Activated CD4-positive, alpha-beta T cell treated with anti-CD3 and anti-CD28 coated beads, Interleukin-2, amount 50 U/mL, for 4 hours (primary cell): Measurements from ENCODE around the gene P2RX2.

Experiments used
- DNase-seq, 2 experiments: peaks; one replicate each; pipeline ENCODE4 v3.0.0-alpha.2; 2020

The P2RX2 gene

GRCh38 chr12:132603240-132604150 lies 15.1 kb upstream of the P2RX2 start:
- DNase-seq = no peak

- DNase-seq = no peak
Measured at GRCh38 chr12:132604151-132604618, 14.4 kb upstream of the P2RX2 start.

DNA sequence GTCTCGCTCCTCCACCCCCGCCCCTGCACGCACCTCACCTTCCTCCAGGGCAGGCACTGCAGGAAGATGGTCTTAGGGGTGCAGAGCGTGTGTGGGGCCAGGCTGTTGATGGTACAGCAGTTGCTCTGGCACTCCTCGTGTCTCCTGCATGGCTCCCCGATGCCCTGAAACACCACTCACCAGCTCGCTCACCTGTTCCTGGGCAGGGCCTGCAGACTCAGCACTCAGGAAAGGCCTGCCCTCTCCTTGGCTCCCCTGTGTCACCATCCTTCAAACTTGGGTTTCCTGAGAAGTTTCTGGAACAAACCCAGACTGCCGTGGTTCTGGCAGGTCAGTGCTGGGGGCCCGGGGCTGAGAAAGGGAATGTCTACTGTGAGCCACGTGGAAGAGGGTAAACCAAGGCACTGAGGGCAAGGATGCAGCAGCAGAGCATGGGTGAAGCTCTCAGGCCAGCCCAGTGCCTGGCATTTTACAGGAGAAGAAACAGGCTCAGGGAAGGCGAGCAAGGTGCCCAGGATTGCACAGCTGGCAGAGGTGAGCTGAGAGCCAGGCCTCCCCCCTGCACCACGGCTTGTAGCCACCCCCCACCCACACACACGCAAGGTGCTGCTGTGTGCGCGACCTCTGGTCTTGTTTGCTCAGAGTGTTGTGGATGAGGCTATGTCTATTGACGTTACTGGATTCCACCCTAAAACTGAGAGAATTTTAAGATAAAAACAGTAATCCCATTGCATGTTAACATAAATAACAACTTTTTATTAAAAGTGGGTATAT lies 13.7 kb upstream of the P2RX2 start:
- no peak for DNase-seq

GRCh38 chr12:132605892-132606291 lies 12.7 kb upstream of the P2RX2 start:
- DNase-seq = no peak

DNA sequence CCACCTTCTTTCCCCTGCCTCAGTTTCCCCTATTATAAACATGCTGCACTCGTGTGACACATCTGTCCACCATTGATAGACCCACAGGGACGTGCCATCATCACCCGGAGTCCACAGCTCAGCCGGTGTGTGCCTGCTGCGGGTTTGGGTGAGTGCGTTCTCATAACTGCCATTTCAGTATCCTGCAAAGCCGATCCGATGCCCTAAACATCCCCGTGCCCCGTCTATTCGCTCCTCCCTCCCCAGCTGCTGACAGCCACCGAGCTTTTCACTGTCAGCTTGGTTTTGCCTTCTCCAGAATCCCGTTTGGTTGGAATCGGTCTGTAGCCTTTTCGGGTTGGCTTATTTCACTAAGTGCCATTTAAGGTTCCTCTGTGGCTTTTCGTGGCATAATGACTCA lies 12.1 kb upstream of the P2RX2 start:
- no peak for DNase-seq

- no peak for DNase-seq
Measured at GRCh38 chr12:132606927-132607326, 11.6 kb upstream of the P2RX2 start.

GRCh38 chr12:132608231-132609171 lies 10.1 kb upstream of the P2RX2 start:
- DNase-seq = no peak

- no peak for DNase-seq
Measured at GRCh38 chr12:132610051-132610759, 8.4 kb upstream of the P2RX2 start, which contains the start of gene LRCOL1. LRCOL1 (minus strand) TSS chr12:132610582; CDS start chr12:132606251, 4,331 bp downstream.

- no peak for DNase-seq
Measured at GRCh38 chr12:132610866-132611602, 7.5 kb upstream of the P2RX2 start.

DNA sequence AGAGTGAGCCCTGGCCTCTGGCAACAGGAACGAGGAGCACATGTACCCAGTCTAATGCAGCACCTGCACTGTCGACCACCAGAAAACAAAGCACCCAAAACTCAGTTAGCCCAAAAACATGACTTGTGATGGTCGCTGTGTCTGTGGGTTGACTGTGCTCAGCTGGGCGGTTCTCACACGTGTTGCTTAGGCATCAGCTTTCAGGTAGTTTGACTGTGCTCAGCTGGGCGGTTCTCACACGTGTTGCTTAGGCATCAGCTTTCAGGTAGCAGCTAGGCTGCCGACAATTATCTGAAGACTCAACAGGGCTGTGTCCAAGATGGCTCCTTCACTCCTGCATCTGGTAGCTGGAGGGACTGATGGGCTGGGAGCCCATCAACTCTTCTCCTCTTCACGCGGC lies 7.0 kb upstream of the P2RX2 start:
- no peak for DNase-seq

DNA sequence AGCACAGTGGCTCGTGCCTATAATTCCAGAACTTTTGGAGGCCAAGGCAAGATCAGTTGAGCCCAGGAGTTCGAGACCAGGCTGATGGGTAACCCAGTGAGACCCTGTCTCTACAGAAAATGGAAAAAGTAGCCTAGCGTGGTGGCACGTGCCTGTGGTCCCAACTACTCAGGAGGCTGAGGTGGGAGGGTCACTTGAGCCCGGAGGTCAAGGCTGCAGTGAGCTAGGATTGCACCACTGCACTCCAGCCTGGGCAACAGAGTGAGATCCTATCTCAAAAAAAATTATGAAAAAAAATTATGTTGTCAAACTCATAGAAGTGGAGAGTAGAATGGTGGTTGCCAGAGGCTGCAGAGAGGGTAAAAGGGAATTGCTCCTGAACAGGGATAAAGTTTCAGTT lies 4.5 kb upstream of the P2RX2 start:
- no peak for DNase-seq

GRCh38 chr12:132614861-132615578 lies 3.6 kb upstream of the P2RX2 start:
- peak; percentile 73 to 75 for DNase-seq

DNA sequence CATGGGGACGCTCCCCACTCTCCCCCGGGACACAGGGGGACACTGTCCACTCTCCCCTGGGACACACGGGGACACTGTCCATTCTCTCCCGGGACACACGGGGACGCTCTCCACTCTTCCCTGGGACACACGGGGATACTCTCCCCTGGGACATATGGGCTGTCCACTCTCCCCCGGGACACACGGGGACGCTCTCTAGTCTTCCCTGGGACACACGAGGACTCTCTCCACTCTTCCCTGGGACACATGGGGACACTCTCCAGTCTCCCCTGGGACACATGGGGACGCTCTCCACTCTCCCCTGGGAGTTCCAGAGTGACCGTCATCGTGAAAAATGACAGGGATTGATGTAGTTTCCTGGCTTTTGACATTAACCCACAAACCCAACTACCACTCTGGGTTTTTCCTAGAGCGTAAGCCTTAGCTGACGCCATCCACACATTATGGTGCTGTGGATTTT lies 3.0 kb upstream of the P2RX2 start:
- no peak for DNase-seq

DNA sequence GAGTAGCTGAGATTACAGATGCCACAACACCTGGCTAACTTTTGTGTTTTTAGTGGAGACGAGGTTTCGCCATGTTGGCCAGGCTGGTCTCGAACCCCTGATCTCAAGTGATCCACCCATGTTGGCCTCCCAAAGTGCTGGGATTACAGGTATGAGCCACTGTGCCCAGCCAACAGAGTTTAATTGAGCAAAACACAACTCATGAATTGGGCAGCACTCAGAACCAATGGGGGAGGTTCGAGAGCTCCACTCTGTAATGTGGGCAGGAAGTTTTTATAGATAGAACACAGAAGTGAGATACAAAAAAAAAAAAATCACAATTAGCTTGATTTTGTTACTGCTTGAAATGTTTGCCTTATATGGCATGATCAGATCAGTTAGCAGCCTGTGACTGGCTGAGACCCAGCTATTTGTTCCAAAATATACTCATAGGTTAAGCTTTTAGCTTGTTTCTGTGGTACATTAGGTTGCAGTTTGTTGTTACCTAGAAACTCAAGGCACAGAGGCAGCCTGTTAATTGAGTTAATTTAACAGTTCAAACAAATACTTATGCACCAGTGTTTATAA lies 1.4 kb upstream of the P2RX2 start:
- DNase-seq = no peak

DNA sequence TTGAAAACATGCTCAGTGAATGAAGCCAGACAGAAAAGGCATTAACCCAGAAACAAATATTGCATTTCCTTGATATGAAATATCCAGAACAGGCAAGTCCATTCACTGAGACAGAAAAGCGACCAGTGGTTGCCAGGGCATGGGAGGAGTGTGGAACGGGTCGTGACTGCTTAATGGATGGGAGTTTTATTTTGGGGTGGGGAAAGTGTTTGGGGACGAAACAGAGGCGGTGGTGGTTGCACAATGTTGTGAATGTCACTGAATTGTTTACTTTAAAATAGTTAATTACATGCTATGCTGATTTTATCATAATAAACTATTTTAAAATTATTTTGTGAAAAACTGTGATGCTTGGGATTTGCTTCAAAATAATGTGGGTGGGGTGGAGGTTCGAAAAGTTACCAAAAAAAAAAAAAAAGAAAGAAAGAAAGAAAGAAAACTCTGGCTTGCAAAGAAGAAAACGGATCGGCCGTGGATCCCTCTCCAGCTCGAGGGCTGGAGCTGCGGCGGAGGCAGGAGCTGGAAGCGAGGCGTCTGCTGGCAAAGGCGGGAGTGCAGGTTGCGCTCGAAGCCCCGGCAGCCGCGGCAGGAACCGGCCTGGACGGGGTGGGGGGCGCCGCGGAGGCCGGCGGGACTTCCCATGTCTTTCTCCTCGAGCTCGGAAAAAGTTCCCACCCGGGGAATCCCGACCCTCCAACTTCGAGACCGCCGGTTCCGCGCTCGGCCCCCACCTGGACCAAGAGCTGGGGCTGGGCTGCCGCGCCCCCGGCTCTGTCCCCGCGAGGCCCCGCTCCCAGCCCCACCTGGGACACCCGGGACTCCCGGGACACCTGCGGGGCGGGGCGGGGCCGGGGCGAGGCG lies 524 bp upstream of the P2RX2 start:
- no peak for DNase-seq

DNA sequence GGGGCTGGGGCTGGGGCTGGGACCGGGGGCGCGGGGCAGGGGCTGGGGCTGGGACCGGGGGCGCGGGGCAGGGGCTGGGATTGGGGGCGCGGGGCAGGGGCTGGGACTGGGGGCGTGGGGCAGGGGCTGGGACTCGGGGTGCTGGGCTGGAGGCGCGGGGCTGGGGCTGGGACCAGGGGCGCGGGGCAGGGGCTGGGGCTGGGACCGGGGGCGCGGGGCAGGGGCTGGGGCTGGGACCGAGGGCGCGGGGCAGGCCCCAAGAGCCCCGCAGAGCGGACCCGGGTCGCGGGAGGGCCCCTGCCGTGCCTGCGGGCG lies 452 bp downstream of the P2RX2 start:
- no peak for DNase-seq

DNA sequence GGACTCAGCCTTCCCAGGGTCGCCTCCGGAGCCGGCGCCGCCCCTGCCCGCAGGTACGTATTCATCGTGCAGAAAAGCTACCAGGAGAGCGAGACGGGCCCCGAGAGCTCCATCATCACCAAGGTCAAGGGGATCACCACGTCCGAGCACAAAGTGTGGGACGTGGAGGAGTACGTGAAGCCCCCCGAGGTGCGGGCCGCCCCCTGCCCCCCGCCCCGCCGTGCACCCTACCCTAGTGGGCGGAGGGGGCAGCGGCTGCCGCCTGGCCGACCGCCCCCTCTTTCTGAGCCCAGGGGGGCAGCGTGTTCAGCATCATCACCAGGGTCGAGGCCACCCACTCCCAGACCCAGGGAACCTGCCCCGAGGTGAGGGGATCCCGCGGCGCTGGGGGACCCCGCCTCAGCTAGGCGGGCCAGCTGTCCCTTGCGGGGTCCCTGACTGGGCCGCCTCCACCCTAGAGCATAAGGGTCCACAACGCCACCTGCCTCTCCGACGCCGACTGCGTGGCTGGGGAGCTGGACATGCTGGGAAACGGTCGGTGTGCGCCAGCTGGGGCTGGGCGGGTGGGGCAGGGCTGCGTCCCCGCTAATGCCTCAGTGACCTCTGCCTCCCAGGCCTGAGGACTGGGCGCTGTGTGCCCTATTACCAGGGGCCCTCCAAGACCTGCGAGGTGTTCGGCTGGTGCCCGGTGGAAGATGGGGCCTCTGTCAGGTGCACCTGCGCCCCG lies 973 bp downstream of the P2RX2 start:
- DNase-seq = no peak

DNA sequence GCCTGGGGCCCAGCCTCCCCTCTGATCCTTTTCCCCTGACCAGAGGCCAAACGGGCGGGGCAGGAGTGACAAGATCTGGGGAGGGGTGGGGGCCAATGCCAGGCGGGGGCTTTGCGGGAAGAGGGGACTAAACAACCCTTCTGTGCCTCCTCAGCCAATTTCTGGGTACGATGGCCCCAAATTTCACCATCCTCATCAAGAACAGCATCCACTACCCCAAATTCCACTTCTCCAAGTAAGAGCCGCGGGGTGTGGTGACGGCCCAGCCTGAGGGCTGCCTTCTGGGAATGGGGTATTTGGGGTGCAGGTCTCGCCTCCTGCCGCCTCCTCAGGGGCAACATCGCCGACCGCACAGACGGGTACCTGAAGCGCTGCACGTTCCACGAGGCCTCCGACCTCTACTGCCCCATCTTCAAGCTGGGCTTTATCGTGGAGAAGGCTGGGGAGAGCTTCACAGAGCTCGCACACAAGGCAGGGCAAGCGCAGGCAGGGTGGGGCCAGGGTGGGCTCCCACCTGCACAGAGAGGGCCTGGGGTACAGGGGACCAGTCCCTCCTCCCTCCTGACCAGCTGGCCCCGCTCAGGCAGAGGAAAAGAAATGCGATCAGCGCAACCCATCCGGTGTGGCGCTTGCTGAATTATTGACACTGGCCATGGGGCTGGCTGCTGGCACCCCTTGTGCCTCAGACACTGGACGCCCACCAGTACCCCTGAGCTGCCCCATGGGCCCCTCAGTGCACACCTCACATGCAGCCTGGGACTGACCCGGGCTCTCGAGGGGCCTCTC lies 1.7 kb downstream of the P2RX2 start:
- DNase-seq = no peak
